Spleen (tissue), 7 donors: ENCODE data around the gene SLC9B2.

ENCODE experiments used
- CTCF ChIP-seq, 11 experiments: fragments of 200-600 bp in 7 of 11; fragments of 450-650 bp in 4 of 11; sonication (generic) in 4 of 11; IDR thresholded peaks in 8 of 11; conservative IDR thresholded peaks in 3 of 11; 1 replicate in 7 of 11; 2 replicates in 4 of 11; pipeline versions ENCODE4 v1.4.0 to v1.8.0; 2016 to 2021; ENCODE audit warnings: antibody characterized with exemption in 11 of 11, inconsistent platforms in 4 of 11, mild to moderate bottlenecking in 1 of 11
- POLR2A ChIP-seq, 3 donors: fragments of 450-650 bp; IDR thresholded peaks; one replicate each; pipeline ENCODE4 v1.5.1; 2017; ENCODE audit warnings: antibody characterized with exemption in 3 of 3, mild to moderate bottlenecking in 1 of 3
- donor health status: DM: no; HTN: no; CAD: no; lungs with moderate emphysema.
- donor health status: DM: no; HTN: no; CAD: no.
- donor health status: DM: no; HTN: no; CAD: no.

GRCh38 chr4:103075894-103076746, 441 bp downstream of the SLC9B2 start:
- TF ChIP-seq CTCF (IDR thresholded peaks at IDR 0.05 in 8 of 11, conservative IDR thresholded peaks at IDR 0.05 in 3 of 11), result no peak
- no peak for TF ChIP-seq POLR2A (IDR thresholded peaks at IDR 0.05)
